ENCODE measurements around the gene GARIN5A.
A peak's percentile ranks its signal among the peaks of the same experiment; 100 is the strongest.

The GARIN5A gene

GRCh38 chr19:50507376-50507775 lies 30.7 kb upstream of the GARIN5A start:
- no peak for DNase-seq

DNA sequence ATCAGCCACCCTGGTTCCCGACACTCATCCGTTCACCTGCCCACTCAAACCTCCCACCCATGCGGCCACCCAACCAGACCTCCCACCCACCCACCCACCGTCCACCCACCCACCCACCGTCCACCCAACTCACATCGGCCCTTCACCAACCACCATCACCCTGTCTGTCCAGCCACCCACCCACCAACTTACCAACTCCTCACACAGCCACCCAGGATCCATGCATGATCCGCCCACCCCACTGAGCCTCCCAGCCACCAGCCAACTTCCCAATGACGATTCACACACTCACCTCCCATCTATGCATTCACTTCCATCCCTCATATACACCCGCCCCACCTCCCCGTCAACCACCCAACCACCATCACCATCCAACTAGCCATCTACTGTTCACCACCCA lies 30.1 kb upstream of the GARIN5A start:
- DNase-seq, result no peak

DNA sequence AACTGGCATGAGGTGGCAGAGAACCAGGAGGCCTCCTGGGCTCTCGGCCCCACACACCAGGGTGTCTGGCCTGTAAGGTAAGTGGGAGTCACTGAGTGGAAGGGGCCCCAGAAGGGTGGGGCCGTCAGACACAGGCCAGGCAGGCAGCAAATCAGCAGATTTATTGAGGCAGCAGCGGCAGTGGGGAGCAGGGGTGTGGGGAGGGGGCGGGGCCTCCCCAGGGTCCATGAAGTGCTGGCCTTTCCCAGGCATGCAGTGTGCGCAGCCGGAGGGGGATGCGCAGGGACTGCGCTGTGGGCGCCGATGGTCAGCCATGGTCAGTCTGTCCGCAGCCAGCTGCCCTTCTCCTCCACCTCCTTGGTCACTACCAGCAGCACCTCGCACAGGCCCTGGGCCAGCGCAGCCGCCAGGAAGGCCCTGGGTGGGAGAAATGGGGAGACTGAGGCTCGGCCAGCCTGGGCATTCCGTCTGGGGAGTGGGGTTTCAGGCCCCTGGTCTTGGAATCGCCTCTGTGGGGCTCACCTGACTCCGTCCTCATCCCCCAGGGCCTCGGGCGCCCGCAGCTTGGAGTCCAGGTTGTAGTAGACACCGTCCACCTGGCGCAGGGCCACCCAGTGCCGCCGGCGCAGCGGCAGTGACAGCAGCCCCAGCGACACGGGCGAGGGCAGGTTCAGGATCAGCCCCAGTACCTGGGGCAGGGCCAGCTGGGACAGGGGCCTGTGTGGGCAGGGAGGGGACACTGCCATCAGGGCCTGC lies 29.4 kb upstream of the GARIN5A start:
- DNase-seq, result no peak

DNA sequence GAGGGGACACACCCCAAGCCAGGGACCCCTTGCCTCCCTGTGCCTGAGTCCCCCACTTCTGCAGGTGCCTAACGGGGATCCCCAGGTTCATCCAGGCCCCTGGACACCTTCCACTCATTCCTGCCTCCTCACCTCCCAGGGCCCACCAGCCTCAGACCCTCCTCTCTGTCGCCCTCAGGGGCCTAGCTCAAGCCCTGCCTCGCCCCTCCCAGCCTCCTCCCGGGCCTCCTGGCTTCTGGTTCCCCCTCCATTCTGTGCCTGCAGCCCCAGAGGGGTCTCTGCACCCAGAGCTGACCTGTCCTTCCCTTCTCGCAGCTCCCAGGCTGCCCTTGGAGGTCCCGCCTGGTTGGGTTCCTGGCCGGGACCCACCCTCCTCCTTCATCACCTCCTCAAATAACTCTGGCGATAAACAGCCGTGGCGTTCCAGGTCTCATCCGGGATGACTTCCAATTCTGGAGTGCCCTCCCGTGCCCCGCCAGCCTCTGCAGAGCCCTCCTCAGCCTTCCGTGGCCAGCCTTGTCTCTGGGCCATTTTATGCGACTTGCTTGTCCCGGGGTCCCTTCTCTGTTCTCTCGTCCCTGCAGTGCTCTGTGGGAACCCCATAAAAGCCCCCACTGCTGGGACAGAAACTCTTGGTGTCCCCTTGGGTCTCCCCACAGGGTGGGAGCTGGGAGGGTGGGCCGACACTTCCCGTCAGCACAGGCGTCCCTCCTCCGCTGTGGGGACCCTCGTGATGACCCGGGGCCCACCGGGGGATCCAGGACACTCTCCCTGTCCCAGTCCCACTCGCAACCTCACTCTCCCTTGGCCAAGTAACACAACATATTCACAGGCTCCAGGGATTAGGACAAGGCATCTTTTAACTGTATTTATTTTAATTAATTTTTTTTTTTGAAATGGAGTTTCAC lies 25.2 kb upstream of the GARIN5A start:
- no peak for DNase-seq

GRCh38 chr19:50501186-50501567 lies 24.5 kb upstream of the GARIN5A start:
- no peak for DNase-seq

- DNase-seq, result no peak
Observed at GRCh38 chr19:50500753-50501151, 24.1 kb upstream of the GARIN5A start.

DNA sequence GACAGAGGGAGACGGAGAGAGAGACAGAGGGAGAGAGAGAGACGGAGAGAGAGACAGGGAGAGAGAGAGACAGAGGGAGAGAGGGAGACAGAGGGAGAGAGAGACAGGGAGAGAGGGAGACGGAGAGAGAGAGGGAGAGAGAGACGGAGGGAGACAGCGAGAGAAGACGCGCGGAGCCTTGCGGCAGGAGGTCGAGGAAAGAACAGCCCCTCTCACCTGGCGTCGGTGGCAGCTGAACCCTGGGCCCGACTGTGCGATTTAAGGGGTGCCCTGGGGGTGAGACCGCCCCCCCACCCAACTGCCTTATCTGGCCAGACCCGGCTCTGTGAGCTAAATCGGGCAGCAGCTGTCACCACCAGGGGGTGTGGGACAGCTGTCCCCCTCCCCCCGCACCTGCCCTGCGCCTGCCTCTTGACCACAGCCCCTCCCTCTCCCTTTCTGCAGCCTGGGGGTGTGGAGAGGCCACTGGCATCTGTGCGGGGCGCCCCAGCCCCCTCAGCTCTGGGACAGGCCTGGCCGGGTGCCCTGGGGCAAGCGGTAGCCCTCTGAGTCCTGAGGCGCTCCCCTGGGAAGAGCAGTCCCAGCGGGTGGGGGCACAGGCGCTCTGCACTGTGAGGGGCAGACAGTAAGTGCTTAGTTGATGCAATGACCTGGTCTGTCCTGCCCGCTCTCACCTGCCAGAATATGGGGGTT lies 23.6 kb upstream of the GARIN5A start:
- no peak for DNase-seq

DNA sequence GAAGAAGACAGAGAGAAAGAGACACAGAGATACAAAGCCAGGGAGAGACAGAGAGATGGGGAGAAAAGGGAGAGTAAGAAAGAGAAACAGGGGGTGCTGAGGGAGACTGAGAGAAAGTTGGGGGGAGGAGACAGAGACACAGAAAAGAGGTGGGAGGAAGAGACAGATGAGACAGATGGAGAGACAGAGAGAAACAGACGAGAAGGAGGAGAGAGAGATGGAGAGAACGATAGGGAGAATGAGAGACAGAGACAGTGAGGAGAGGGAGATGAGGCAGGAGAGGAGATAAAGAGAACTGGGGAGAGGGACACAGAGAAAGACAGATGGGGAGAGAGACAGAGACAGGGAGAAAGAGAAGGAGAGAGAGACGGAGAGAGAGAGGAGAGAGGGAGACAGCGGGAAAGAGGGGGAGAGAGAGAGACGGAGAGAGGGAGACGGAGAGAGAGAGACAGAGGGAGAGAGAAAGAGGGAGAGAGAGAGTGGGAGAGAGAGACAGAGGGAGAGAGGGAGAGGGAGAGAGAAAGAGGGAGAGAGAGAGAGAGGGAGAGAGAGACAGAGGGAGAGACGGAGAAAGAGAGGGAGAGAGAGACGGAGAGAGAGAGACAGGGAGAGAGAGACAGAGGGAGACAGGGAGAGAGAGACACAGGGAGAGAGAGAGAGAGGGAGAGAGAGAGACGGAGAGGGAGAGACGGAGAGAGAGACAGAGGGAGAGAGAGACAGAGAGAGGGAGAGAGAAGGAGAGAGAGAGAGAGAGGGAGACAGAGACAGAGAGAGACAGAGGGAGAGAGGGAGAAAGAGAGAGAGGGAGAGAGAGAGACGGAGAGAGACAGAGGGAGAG lies 21.8 kb upstream of the GARIN5A start:
- no peak for DNase-seq

DNA sequence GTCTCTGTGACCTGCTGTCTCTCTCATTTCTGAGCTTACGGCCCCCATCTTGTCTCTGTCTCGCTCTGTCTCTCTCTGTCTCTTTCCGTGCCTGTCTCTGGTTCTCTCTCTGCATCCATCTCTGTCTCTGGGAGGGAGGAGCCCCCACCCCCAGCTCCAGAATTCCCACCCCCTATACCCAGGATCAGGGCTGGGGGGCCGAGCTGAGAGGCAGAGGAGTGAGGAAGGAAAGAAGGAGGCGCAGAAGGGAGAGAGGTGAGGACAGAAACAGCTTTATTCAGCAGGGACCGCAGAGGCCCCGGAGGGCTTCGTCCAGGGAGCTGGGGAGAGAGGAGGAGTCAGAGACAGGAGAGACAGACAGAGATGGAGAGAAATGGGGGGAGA lies 20.4 kb upstream of the GARIN5A start:
- no peak for DNase-seq

DNA sequence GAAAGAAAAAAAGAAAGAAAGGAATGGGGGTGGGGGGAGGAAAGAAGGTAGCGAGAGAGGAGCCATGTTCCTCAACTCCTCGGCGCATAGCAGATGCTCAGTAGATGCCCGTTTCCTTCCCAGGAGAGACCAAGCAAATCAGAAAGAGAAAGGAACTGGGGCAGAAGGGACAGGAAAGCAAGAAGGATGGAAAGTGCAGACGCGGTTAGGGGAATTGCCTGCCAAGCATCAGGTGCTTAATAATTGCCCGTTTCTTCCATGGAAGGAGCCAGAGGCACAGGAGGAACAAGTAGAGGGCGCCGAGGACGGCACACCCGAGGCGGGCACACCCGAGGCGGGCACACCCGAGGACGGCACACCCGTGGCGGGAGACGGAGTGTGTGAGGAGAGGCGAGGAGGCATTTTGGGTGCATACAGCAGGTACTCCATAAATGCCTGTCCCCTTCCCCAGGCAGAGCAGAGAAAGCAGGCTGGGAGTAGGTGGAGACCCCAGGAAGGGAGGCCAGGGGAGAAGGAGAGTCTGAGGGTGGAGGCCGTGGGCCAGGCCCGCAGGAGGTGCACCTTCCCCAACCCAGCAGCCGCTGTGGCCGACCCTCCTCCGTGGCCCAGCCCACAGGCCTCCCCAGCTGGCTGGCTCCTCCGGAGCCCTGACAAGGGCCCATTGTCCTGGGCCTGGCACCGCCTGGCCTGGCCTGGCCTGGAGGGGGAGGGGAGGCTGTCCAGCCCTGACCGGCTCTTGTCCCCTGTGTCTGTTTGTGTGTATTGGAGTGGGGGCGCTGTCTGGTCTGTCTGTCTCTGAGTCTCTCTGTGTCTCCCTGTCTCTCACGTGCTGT lies 19.8 kb upstream of the GARIN5A start:
- DNase-seq, result no peak

DNA sequence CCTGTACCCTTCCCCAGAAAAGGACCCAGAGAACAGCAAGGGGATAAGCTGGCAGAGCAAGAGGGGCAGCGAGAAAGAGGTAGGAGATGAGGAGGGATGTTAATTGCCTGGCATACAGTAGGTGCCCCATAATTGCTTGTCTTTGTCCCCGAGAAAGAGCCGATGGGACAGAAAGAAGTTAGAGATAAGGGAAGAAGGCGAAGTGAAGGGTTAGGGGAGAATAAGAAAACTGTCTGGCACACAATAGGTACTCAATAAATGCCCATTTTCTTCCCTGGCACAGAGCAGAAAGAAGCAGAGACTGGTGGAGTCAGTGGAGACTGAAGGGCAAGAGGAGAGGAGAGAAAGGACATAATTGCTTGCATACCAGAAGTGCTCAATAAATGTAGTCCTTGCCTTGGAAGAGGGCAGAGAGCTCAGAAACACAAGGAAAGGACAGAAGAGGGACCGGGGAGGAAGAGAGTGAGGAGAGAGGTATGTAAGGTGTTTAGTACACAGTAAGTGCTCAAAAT lies 18.4 kb upstream of the GARIN5A start:
- no peak for DNase-seq

DNA sequence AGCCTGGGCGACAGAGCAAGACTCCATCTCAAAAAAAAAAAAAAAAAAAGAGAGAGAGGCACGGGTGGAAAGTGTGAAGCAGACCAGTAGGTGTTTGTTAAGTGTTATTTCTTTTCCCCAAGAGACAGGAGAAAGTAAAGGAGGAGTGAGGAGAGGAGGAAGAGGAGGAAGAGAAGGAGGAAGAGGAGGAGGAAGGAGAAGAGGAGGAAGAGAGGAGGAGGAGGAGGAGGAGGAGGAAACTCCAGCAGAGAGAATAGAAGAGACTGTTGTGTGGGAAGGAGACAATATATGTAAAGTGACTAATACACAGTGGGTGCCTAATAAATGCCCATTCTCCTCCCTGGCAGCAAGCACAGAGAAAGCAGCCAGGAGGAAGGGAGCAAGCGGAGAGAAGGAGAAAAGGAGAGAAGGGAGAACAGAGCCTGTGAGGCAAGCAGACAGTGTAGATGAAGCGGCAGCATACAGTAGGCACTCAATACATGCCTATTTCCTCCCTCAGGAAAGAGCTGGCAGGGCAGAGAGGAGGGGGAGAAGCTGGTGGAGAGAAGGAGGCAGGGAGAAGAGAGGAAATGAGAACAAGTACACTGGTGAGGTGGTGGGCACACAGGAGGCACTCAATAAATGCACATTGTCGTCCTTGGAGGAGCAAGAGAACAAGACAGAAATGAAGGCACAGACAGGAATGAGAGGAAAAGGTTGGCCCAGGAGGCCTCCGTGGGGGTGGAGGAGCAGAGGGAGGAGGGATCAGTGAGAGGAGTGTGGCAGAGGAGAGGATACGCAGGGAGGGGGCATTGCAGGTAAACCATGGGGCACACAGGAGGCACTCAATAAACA lies 17.8 kb upstream of the GARIN5A start:
- no peak for DNase-seq

DNA sequence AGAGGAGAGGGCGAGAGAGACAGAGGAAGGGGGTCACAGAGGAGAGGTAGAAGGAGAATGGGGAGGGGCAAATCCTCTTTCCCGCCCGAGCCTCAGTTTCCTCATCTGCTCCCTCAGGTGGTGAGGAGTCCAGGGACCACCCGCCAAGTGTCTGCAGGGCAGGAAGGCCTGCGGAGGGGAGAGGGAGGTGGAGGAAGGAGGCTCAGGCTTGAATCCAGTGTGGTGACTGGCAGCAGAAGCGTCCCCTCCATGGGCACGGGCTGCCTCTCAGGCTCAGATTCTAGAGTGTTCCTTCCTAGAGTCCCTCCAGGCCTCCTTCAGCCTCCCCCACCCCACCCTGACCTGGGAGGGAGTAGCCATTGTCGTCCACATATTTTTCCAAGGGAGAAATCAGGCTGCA lies 16.5 kb upstream of the GARIN5A start:
- no peak for DNase-seq

GRCh38 chr19:50492303-50493052 lies 15.8 kb upstream of the GARIN5A start:
- peak; percentile 38 for DNase-seq

- DNase-seq, result no peak
Observed at GRCh38 chr19:50490991-50491472, 14.4 kb upstream of the GARIN5A start.

- DNase-seq, result no peak
Observed at GRCh38 chr19:50490411-50490811, 13.8 kb upstream of the GARIN5A start.

DNA sequence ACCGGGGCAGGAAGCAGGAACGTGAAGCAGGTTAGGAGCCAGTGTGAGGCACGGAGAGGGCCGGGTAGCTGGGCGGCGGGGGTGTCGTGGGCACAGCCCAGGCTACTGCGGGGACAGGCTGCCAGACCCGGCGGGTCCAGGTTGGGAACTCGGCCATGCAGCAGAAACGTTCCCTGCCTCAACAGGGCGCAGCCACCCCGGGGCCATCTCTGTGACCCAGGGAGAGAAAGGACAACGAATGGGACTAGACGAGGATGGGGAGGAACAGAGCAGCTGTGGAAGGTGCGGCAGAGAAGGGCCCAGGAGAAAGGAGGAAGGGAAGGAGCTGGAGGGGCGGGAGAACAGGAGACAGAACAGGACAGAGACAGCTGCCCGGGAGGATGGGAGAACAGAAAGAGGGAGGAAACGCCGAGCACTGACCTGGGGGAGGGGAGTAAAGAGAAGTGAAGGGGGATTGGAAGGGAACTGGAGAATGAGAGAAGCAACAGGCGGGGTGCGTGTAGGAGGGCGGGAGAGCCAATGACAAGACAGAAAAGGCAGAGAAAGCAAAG lies 12.9 kb upstream of the GARIN5A start:
- no peak for DNase-seq

DNA sequence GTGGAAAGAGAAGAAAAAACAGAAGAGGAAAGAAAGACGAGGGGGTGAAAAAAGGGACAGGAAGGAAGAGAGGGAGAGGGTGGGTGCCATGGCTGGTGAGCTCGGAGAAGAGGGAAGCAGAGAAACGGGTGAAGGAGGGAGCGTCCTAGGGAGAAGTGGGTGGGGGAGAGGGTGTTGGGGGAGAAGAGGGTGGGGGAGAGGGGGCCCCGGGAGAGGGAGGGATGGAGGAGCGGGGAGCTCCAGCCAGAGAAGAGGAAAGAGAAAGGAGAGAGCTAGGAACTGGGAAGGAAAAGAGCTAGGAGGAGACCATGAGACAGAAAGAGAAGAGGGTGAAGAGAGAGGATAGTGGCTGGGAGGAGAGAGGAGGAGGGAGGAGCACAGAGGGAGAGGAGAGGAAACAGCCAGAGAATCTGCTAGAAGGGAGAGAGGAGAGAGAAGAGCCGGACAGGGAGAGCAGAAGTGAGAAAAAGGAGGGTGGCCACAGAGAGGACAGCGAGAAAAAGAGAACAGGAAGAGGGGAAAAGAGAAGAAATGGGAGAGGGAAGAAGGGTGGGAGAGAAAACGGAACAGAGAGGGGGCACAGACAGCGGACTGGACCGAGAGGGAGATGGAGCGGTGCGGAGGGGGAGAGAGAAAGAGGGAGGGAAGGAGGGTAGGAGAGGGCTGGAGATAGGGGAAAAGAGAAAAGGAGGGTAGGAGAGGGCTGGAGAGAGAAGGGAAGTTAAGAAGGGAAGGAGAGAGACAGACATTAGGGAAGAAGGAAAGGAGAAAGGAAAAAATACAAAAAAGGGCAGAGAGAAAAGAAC lies 11.9 kb upstream of the GARIN5A start:
- no peak for DNase-seq

All from stimulated activated CD4-positive, alpha-beta T cell treated with anti-CD3 and anti-CD28 coated beads, Interleukin-4, amount 100 ng/mL, for 1 hour (primary cell).